Rectal smooth muscle tissue (tissue), 1 donor: Measurements from ENCODE around the gene PIM2.

ENCODE experiments used
- H3K27ac ChIP-seq: one replicate; pipeline ENCODE4 v1.7.0; 2013; ENCODE audit warnings: low read depth, low read length, inconsistent platforms
- H3K27me3 ChIP-seq: one replicate; pipeline ENCODE4 v1.7.0; 2013; ENCODE audit warnings: low read length; ENCODE audit not compliant: control insufficient read depth, insufficient read depth
- H3K36me3 ChIP-seq: one replicate; pipeline ENCODE4 v1.7.0; 2013; ENCODE audit warnings: low read length; ENCODE audit not compliant: control insufficient read depth, insufficient read depth
- H3K4me1 ChIP-seq: one replicate; pipeline ENCODE4 v1.7.0; 2013; ENCODE audit warnings: low read length; ENCODE audit not compliant: control insufficient read depth, insufficient read depth
- H3K4me3 ChIP-seq: one replicate; pipeline ENCODE4 v1.7.0; 2013; ENCODE audit warnings: low read length
- H3K9ac ChIP-seq: one replicate; pipeline ENCODE4 v1.7.0; 2013; ENCODE audit warnings: low read length

Gene PIM2

GRCh38 chrX:48927736-48928382 is 9.0 kb upstream of the PIM2 start:
- Histone ChIP-seq H3K4me3 (no peak overlapping the region), H3K27me3 (no peaks in the 10 kb centered on the region), H3K9ac (no peak overlapping the region), H3K36me3 (no peaks in the 10 kb centered on the region), H3K4me1 (no peaks in the 10 kb centered on the region), H3K27ac (no peak overlapping the region)

GRCh38 chrX:48927123-48927522 is 8.3 kb upstream of the PIM2 start:
- H3K36me3 ChIP-seq, result no peaks in the 10 kb centered on the region
- H3K4me1 ChIP-seq, result no peaks in the 10 kb centered on the region
- no peak overlapping the region for H3K4me3 ChIP-seq
- no peak overlapping the region for H3K9ac ChIP-seq
- H3K27me3 ChIP-seq, result no peaks in the 10 kb centered on the region
- H3K27ac ChIP-seq, result no peak overlapping the region

- Histone ChIP-seq H3K27me3 (no peaks in the 10 kb centered on the region), H3K9ac (no peak overlapping the region), H3K4me1 (no peaks in the 10 kb centered on the region), H3K27ac (no peak overlapping the region), H3K4me3 (no peak overlapping the region), H3K36me3 (no peaks in the 10 kb centered on the region)
Observed at GRCh38 chrX:48924270-48924669, 5.4 kb upstream of the PIM2 start.

- H3K4me1 ChIP-seq, result no peaks in the 10 kb centered on the region
- no peak overlapping the region for H3K27ac ChIP-seq
- H3K36me3 ChIP-seq, result no peaks in the 10 kb centered on the region
- H3K4me3 ChIP-seq, result no peak overlapping the region
- no peaks in the 10 kb centered on the region for H3K27me3 ChIP-seq
- H3K9ac ChIP-seq, result no peak overlapping the region
Observed at GRCh38 chrX:48923771-48924170, 4.9 kb upstream of the PIM2 start.

GRCh38 chrX:48920718-48921104 is 1.9 kb upstream of the PIM2 start:
- Histone ChIP-seq H3K9ac (no peak overlapping the region), H3K27ac (no peak overlapping the region), H3K36me3 (no peaks in the 10 kb centered on the region), H3K4me1 (no peaks in the 10 kb centered on the region), H3K4me3 (no peak overlapping the region), H3K27me3 (no peaks in the 10 kb centered on the region)

GRCh38 chrX:48919947-48920717 is 1.3 kb upstream of the PIM2 start:
- Histone ChIP-seq H3K27ac (no peak overlapping the region), H3K36me3 (no peaks in the 10 kb centered on the region), H3K4me1 (no peaks in the 10 kb centered on the region), H3K4me3 (no peak overlapping the region), H3K27me3 (no peaks in the 10 kb centered on the region), H3K9ac (no peak overlapping the region)

GRCh38 chrX:48919360-48919841 is 577 bp upstream of the PIM2 start:
- H3K27ac ChIP-seq, result peak overlapping the region; percentile 45
- H3K9ac ChIP-seq, result no peak overlapping the region
- H3K27me3 ChIP-seq, result no peaks in the 10 kb centered on the region
- peaks cover under 1% of the 10 kb centered on the region for H3K36me3 ChIP-seq
- H3K4me3 ChIP-seq, result peak overlapping the region; percentile 58
- H3K4me1 ChIP-seq, result no peaks in the 10 kb centered on the region

GRCh38 chrX:48918301-48918642 is 552 bp downstream of the PIM2 start:
- H3K27me3 ChIP-seq, result no peaks in the 10 kb centered on the region
- peak overlapping the region; percentile 38 for H3K27ac ChIP-seq
- peak overlapping the region; percentile 10 for H3K9ac ChIP-seq
- peak overlapping the region; percentile 58 for H3K4me3 ChIP-seq
- H3K4me1 ChIP-seq, result no peaks in the 10 kb centered on the region
- peaks cover 4% of the 10 kb centered on the region for H3K36me3 ChIP-seq

- Histone ChIP-seq H3K27ac (no peak overlapping the region), H3K9ac (no peak overlapping the region), H3K36me3 (peaks cover 4% of the 10 kb centered on the region), H3K27me3 (no peaks in the 10 kb centered on the region), H3K4me3 (peak overlapping the region; percentile 58), H3K4me1 (no peaks in the 10 kb centered on the region)
Observed at GRCh38 chrX:48917139-48918001, 1.5 kb downstream of the PIM2 start.

- Histone ChIP-seq H3K36me3 (peaks cover 4% of the 10 kb centered on the region), H3K9ac (no peak overlapping the region), H3K4me3 (peak overlapping the region; percentile 23), H3K27me3 (no peaks in the 10 kb centered on the region), H3K4me1 (no peaks in the 10 kb centered on the region), H3K27ac (no peak overlapping the region)
Observed at GRCh38 chrX:48914593-48915493, 4.0 kb downstream of the PIM2 start.

GRCh38 chrX:48913605-48914366 is 5.0 kb downstream of the PIM2 start:
- Histone ChIP-seq H3K4me3 (no peak overlapping the region), H3K4me1 (no peaks in the 10 kb centered on the region), H3K9ac (no peak overlapping the region), H3K27ac (no peak overlapping the region), H3K36me3 (peaks cover 4% of the 10 kb centered on the region), H3K27me3 (no peaks in the 10 kb centered on the region)
